Measurements from ENCODE around the gene CROCC. TPM values are rescaled to one million over a fixed set of nuclear protein-coding genes. Genes with fewer than 3 reads are reported as not detected.
A peak's percentile ranks its signal among the peaks of the same experiment; 100 is the strongest.

CROCC gene
- total and polyA plus RNA-seq, 9 of the 15 experiments (the other 6 are each of a cell fraction or from before 2014, with no cell fraction given), result 0.17 to 15.4 (median 7.6) TPM

GRCh38 chr1:16968372-16968771 is 46.6 kb downstream of the CROCC start (continued):
- no peak for TF ChIP-seq ZNF280A (IDR thresholded peaks at IDR 0.05; ENCODE audit: low read depth, partially characterized antibody)
- TF ChIP-seq PHF8 (IDR thresholded peaks at IDR 0.05; ENCODE audit: borderline replicate concordance, low read length), result no peak
- TF ChIP-seq ZNF589 (CRISPR knock-in tag; IDR thresholded peaks at IDR 0.05; ENCODE audit: low read depth), result no peak
- no peak for TF ChIP-seq RERE (CRISPR knock-in tag; IDR thresholded peaks at IDR 0.05; ENCODE audit: borderline replicate concordance)
- TF ChIP-seq RBM25 (IDR thresholded peaks at IDR 0.05; ENCODE audit: low read depth, low read length, severe bottlenecking), result peak; percentile 85
- no peak for TF ChIP-seq GTF2F1 (IDR thresholded peaks at IDR 0.05; ENCODE audit: low read depth, low read length)
- TF ChIP-seq TAF15 (IDR thresholded peaks at IDR 0.05; ENCODE audit: low read depth, low read length), result no peak
- no peak for TF ChIP-seq STAG1 (CRISPR knock-in tag; IDR thresholded peaks at IDR 0.05; ENCODE audit: borderline replicate concordance)
- peak; percentile 88 for TF ChIP-seq BCOR (IDR thresholded peaks at IDR 0.05)
- no peak for TF ChIP-seq ATF6 (CRISPR knock-in tag; IDR thresholded peaks at IDR 0.05)
- 0 out of 2 replicates have a peak, but pooled peaks have one; percentile 38 for TF ChIP-seq FOXP1 (CRISPR knock-in tag; IDR thresholded peaks at IDR 0.05)
- no peak for TF ChIP-seq MCM3 (IDR thresholded peaks at IDR 0.05)
- no peak for TF ChIP-seq RFX7 (CRISPR knock-in tag; IDR thresholded peaks at IDR 0.05)
- no peak for TF ChIP-seq MIER1 (IDR thresholded peaks at IDR 0.05; ENCODE audit: low read depth)
- no peak for TF ChIP-seq NELFE (IDR thresholded peaks at IDR 0.05; ENCODE audit: insufficient read depth, insufficient read length)
- TF ChIP-seq KDM1A (IDR thresholded peaks at IDR 0.05), result peak; percentile 38 to 62; a peak in 3 of 4 replicates
- TF ChIP-seq MAZ (CRISPR knock-in tag; conservative IDR thresholded peaks at IDR 0.05 in 1 of 2, IDR thresholded peaks at IDR 0.05 in 1 of 2), result no peak
- no peak for TF ChIP-seq POLR2A (conservative IDR thresholded peaks at IDR 0.05)
- TF ChIP-seq ZNF766 (CRISPR knock-in tag; conservative IDR thresholded peaks at IDR 0.05), result no peak
- TF ChIP-seq CBX1 (IDR thresholded peaks at IDR 0.05; ENCODE audit: low read depth), result peak; percentile 42; the same call in 1 of the 2 replicates
- no peak for TF ChIP-seq TARDBP (IDR thresholded peaks at IDR 0.05)
- no peak for TF ChIP-seq SAP30 (IDR thresholded peaks at IDR 0.05; ENCODE audit: borderline replicate concordance, insufficient read depth, low read depth, low read length, poor library complexity, severe bottlenecking)
